OCI-LY1 (cell line): Measurements from ENCODE around the gene PIP5K1C.

Experiments
- CTCF ChIP-seq: fragments of 200-600 bp; sonication (generic), shearing (Covaris generic); IDR thresholded peaks from 2 replicates; pipeline ENCODE4 v1.5.1; 2017; ENCODE audit warnings: mild to moderate bottlenecking, antibody characterized with exemption, low read length, moderate library complexity, mixed read lengths
- EZH2 ChIP-seq: fragments of 200-600 bp; sonication (generic), shearing (Covaris generic); IDR thresholded peaks from 2 replicates; pipeline ENCODE4 v1.8.0; 2017; ENCODE audit warnings: borderline replicate concordance, mixed run types, mild to moderate bottlenecking, antibody characterized with exemption, low read length, moderate library complexity, mixed read lengths

DNA sequence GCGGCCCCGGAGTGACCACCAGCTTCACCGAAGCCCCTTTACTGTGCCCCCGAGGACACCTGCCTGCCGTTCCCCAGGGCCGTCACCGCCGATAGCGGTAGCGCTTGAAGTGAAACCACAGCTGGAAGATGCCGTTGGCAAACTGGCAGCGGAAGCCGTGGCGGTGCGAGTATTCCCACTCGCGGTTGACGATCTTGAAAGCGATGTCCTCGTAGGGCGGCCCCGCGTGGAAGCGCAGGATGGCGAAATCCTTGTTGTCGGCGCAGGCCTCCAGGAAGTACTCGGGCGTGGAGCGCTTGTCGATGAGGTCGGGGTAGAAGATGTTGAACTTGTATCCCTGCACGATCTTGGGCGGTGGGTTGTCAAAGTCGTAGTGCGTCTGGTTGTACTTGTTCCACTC, 88.4 kb downstream of the PIP5K1C start:
- no peak for TF ChIP-seq CTCF
- TF ChIP-seq EZH2: no peak
